AG04450 (cell line): Measurements from ENCODE around the gene EXOC4. TPM values are rescaled to one million over a fixed set of nuclear protein-coding genes. Genes with fewer than 3 reads are reported as not detected.

ENCODE experiments used
- CTCF ChIA-PET: fragments of 300-600, 350-600 bp; formaldehyde crosslinking; extraction: SDS; loops from one replicate; lab custom pipeline; 2022; ENCODE audit warnings: antibody characterized with exemption, inconsistent platforms; lab: Charles Lee
- POLR2A ChIA-PET: fragments of 350-600 bp; formaldehyde crosslinking; extraction: SDS; loops from one replicate; lab custom pipeline; 2021; ENCODE audit warnings: antibody characterized with exemption, inconsistent platforms; lab: Yijun Ruan, JAX
- DNase-seq: peaks from one replicate; pipeline ENCODE4 v3.0.0-alpha.2; 2011; ENCODE audit warnings: low read depth, low spot score
- H3K27ac ChIP-seq: one replicate; pipeline ENCODE4 v1.5.1; 2012; ENCODE audit warnings: low read depth, low read length, control low read depth
- H3K27me3 ChIP-seq: one replicate; pipeline ENCODE4 v1.6.0; 2012; ENCODE audit warnings: low read length; ENCODE audit not compliant: control insufficient read depth, insufficient read depth
- H3K4me3 ChIP-seq: 2 replicates; pipeline ENCODE4 v1.5.1; 2011; ENCODE audit warnings: mild to moderate bottlenecking, low read depth, low read length, control low read depth
- H3K9me3 ChIP-seq: 2 replicates; pipeline ENCODE4 v1.5.1; 2012; ENCODE audit warnings: low read length; ENCODE audit not compliant: control insufficient read depth, insufficient read depth
- CTCF ChIP-seq: IDR thresholded peaks from 2 replicates; pipeline ENCODE4 v1.5.1; 2011; ENCODE audit warnings: low read depth, low read length, control low read depth, inconsistent platforms
- polyA plus RNA-seq: library from polyadenylated mRNA; depleted of rRNA; stranded (reverse); fragments of >200 nt; gene quantifications from 2 replicates; pipeline ENCODE4 v1.2.3, GENCODE V29; 2011

Gene EXOC4
- polyA plus RNA-seq, 1 experiment = 73.5 TPM

- no peaks in the 10 kb centered on the region for H3K9me3 ChIP-seq
- H3K27me3 ChIP-seq = no peaks in the 10 kb centered on the region
- ChIA-PET POLR2A (no interaction called here), CTCF (interaction anchor here (0.6 kb wide), 1 partner anchor 385 kb away, joined by 3 read pairs; no protein-coding TSS in a partner anchor)
- no peak overlapping the region for H3K4me3 ChIP-seq
- H3K27ac ChIP-seq = no peak overlapping the region
- TF ChIP-seq CTCF = no peak
- DNase-seq = no peak
Observed at GRCh38 chr7:133739817-133740216, 486.9 kb downstream of the EXOC4 start.

DNA sequence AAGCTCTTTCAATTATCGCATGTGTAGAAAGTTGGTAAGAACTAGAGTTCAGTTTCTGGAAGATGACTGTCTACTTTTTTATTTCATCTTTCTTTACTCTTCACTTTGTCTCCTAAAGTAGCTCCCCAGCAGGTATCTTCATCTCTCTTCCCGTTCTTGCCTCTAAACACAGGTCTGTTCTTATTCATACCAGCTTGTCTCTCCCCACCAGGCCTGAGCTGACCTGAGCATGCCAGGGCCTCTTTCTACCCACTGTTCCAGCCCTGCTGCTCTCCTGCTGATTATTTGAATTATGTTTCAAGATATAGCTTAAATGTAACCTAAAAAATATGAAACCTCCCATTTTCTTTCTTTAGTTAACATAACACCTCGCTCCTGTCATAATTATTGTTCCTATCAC is 488.2 kb downstream of the EXOC4 start:
- CTCF ChIA-PET = interaction anchor here (1.5 kb wide), 1 partner anchor 11 kb away, joined by 6 read pairs; no protein-coding TSS in a partner anchor
- no peak for TF ChIP-seq CTCF
- POLR2A ChIA-PET = no interaction called here
- Histone ChIP-seq H3K27me3 (no peaks in the 10 kb centered on the region), H3K27ac (no peak overlapping the region), H3K9me3 (no peaks in the 10 kb centered on the region), H3K4me3 (no peak overlapping the region)
- DNase-seq = no peak

GRCh38 chr7:133741703-133742102 is 488.8 kb downstream of the EXOC4 start:
- Histone ChIP-seq H3K9me3 (no peaks in the 10 kb centered on the region), H3K27ac (no peak overlapping the region), H3K27me3 (no peaks in the 10 kb centered on the region), H3K4me3 (no peak overlapping the region)
- TF ChIP-seq CTCF = no peak
- ChIA-PET CTCF (interaction anchor here (1.0 to 3.6 kb wide), 6 partner anchors 12 to 307 kb away, joined by 3 to 27 read pairs (median 4); no protein-coding TSS in a partner anchor), POLR2A (no interaction called here)
- no peak for DNase-seq

- DNase-seq = no peak
- Histone ChIP-seq H3K27ac (no peak overlapping the region), H3K27me3 (no peaks in the 10 kb centered on the region), H3K9me3 (no peaks in the 10 kb centered on the region), H3K4me3 (no peak overlapping the region)
- ChIA-PET CTCF (interaction anchor here (0.6 to 3.6 kb wide), 18 partner anchors 8 to 398 kb away, joined by 3 to 27 read pairs (median 4); no protein-coding TSS in a partner anchor), POLR2A (interaction anchor here (0.6 to 1.3 kb wide), 2 partner anchors 28 to 111 kb away, joined by 3 to 4 read pairs; no protein-coding TSS in a partner anchor)
- TF ChIP-seq CTCF = peak; percentile 74
Observed at GRCh38 chr7:133742709-133743538, 490.0 kb downstream of the EXOC4 start.

GRCh38 chr7:133744451-133744850 is 491.6 kb downstream of the EXOC4 start:
- Histone ChIP-seq H3K4me3 (no peak overlapping the region), H3K27ac (no peak overlapping the region), H3K9me3 (no peaks in the 10 kb centered on the region), H3K27me3 (no peaks in the 10 kb centered on the region)
- ChIA-PET POLR2A (no interaction called here), CTCF (interaction anchor here (0.6 to 3.6 kb wide), 5 partner anchors 10 to 310 kb away, joined by 3 to 27 read pairs (median 7); no protein-coding TSS in a partner anchor)
- TF ChIP-seq CTCF = no peak
- no peak for DNase-seq
